ENCODE measurements around the gene INO80B.

DNA sequence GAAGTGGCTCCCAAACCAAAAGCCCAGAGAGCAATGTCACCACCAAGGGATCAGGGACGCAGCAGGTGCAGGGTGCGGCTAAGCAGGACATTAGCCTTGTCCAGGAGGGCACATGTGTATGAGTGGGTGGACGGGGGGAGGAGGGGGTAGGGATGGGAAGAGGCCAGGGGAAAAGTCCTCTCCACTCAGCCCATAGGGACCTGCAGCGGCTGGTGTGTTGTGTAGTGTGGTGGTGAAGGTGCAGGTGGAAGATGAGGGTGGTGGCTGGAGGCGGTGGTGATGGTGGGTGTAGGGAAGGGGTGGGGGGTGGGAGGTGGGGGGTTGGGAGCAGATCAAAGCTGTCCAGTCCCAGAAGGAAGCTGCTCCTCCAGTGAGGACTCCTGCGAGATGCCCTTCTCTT is 37.1 kb upstream of the INO80B start:
- TF ChIP-seq, protein P1, sequence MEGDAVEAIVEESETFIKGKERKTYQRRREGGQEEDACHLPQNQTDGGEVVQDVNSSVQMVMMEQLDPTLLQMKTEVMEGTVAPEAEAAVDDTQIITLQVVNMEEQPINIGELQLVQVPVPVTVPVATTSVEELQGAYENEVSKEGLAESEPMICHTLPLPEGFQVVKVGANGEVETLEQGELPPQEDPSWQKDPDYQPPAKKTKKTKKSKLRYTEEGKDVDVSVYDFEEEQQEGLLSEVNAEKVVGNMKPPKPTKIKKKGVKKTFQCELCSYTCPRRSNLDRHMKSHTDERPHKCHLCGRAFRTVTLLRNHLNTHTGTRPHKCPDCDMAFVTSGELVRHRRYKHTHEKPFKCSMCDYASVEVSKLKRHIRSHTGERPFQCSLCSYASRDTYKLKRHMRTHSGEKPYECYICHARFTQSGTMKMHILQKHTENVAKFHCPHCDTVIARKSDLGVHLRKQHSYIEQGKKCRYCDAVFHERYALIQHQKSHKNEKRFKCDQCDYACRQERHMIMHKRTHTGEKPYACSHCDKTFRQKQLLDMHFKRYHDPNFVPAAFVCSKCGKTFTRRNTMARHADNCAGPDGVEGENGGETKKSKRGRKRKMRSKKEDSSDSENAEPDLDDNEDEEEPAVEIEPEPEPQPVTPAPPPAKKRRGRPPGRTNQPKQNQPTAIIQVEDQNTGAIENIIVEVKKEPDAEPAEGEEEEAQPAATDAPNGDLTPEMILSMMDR (IDR thresholded peaks at IDR 0.05): no peak
- TF ChIP-seq POLR2A (IDR thresholded peaks at IDR 0.05): no peak

Data from ovary (tissue), 3 donors.